Right lobe of liver (tissue), 6 donors: ENCODE results near the gene BRD3. TPM values are rescaled to one million over a fixed set of nuclear protein-coding genes. Genes with fewer than 3 reads are reported as not detected.

Source experiments
- ATAC-seq, 4 donors: fragments of 200-7000 bp; cut with Tn5 transposase; one replicate each; pipeline ENCODE4 v1.9.1; 2020; ENCODE audit warnings: mild to moderate bottlenecking in 4 of 4, moderate library complexity in 4 of 4
- DNase-seq, 3 donors: peaks; one replicate each; pipeline ENCODE4 v3.0.0-alpha.2; 2020
- H3K27ac ChIP-seq, 3 donors: fragments of 200-600 bp; one replicate each; pipeline ENCODE4 v1.8.0; 2022
- H3K27me3 ChIP-seq, 2 donors: fragments of 200-600 bp; one replicate each; pipeline ENCODE4 v1.8.0; 2022
- H3K36me3 ChIP-seq, 4 donors: fragments of 200-600 bp; sonication (generic) in 1 of 4; one replicate each; pipeline versions ENCODE4 v1.5.1 to v1.8.0; 2017 to 2022; ENCODE audit warnings: control low read depth in 1 of 4
- H3K4me1 ChIP-seq, 4 donors: fragments of 200-600 bp; sonication (generic) in 1 of 4; one replicate each; pipeline versions ENCODE4 v1.5.1 to v1.8.0; 2017 to 2022; ENCODE audit warnings: control low read depth in 1 of 4
- H3K4me3 ChIP-seq, 3 donors: fragments of 200-600 bp; one replicate each; pipeline ENCODE4 v1.8.0; 2022
- H3K9me3 ChIP-seq, 4 donors: fragments of 200-600 bp; sonication (generic) in 1 of 4; one replicate each; pipeline versions ENCODE4 v1.5.1 to v1.8.0; 2017 to 2022; ENCODE audit warnings: control low read depth in 1 of 4
- CTCF ChIP-seq, 4 donors: fragments of 200-600 bp in 3 of 4; fragments of 450-650 bp in 1 of 4; IDR thresholded peaks; one replicate each; pipeline versions ENCODE4 v1.5.1 to v1.8.0; 2016 to 2022; ENCODE audit warnings: antibody characterized with exemption in 4 of 4, mild to moderate bottlenecking in 2 of 4
- POLR2A ChIP-seq: fragments of 450-650 bp; IDR thresholded peaks from one replicate; pipeline ENCODE4 v1.6.1; 2017; ENCODE audit warnings: antibody characterized with exemption, mild to moderate bottlenecking
- WGBS: methylation state at CpG from one replicate; pipeline ENCODE4 v1.1.6; 2018; ENCODE audit warnings: low coverage, low lambda C conversion rate; ENCODE audit not compliant: insufficient coverage; ENCODE audit errors: missing lambda C conversion rate; 5-methylcytosine and 5-hydroxymethylcytosine counted together
- intact Hi-C, 2 donors: fragments of 100-400 bp; cut with DNase I; formaldehyde crosslinking; loops; one replicate each; pipeline versions ENCODE4 v1.11.2 to v1.14.1; 2022
- total RNA-seq, 6 experiments: library from RNA; depleted of rRNA in 2 of 6; stranded (reverse); fragments of >200 nt in 2 of 6; fragmentation: NEBNext Ultra II Directional in 3 of 6; extraction: Animal tissue kit (Norgen Biotek cat#: 25700) in 3 of 6; gene quantifications; one replicate each; pipeline versions ENCODE4 v1.1.0 to v1.2.4, GENCODE V29; 2016 to 2023
- donor health status: DM: no; HTN: yes; CAD: no.
- donor health status: DM: no; HTN: no; CAD: no.
- donor health status: DM: no; HTN: no; CAD: no.
- donor health status: DM: no; HTN: yes; CAD: no.
- donor health status: DM: no; HTN: yes; CAD: no.

The BRD3 gene
- total RNA-seq, 6 experiments from 2014 or later: 10.7 to 25.4 (median 21.1) TPM

GRCh38 chr9:134049772-134050588 is 17.8 kb downstream of the BRD3 start:
- Histone ChIP-seq H3K9me3 (no peaks in the 10 kb centered on the region), H3K4me1 (peaks cover 0 to 31% (median 12%) of the 10 kb centered on the region in 4 donors), H3K27me3 (no peaks in the 10 kb centered on the region), H3K36me3 (peaks cover 0 to 51% (median 19%) of the 10 kb centered on the region in 4 donors), H3K27ac (peak overlapping the region in 1 of 3 donors; percentile 10), H3K4me3 (no peak overlapping the region)
- intact Hi-C loops: no loop called here
- WGBS: 88% methylated on average over 13 of the region's 28 CpGs
- TF ChIP-seq POLR2A: no peak
- no peak for TF ChIP-seq CTCF (IDR thresholded peaks at IDR 0.05)
- ATAC-seq (no peak), DNase-seq (peak in 1 of 3 donors; percentile 49)

DNA sequence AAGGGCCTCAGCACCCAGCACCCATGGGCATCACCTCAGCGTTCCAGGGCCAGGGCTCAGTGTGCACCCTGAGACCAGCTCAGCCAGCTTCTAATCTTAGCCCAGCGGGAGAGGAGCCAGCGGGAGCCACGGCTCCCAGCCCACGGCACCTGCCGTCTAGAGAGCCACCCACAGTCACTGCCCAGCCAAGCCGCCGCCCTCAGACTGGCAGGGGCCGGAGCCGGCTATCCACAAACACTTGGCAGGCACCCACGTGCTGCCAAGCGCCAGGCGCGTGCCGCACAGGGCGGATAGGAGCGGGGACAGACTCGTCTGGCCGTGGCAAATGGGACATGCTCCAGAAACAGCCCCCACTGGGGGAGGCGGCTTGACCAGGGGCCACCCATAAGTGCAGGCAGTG is 18.6 kb downstream of the BRD3 start:
- H3K4me1 ChIP-seq: peaks cover 0 to 27% (median 10%) of the 10 kb centered on the region in 4 donors
- TF ChIP-seq POLR2A: no peak
- TF ChIP-seq CTCF (IDR thresholded peaks at IDR 0.05): no peak
- WGBS: 28% methylated on average over 2 of the region's 20 CpGs
- intact Hi-C loops: no loop called here
- H3K4me3 ChIP-seq: no peak overlapping the region
- no peaks in the 10 kb centered on the region for H3K9me3 ChIP-seq
- H3K27me3 ChIP-seq: no peaks in the 10 kb centered on the region
- peaks cover 0 to 53% (median 19%) of the 10 kb centered on the region in 4 donors for H3K36me3 ChIP-seq
- peak overlapping the region in 1 of 3 donors; percentile 10 for H3K27ac ChIP-seq
- peak; percentile 77 to 85 (median 81) for ATAC-seq
- DNase-seq: peak; percentile 79 to 93 (median 91)

DNA sequence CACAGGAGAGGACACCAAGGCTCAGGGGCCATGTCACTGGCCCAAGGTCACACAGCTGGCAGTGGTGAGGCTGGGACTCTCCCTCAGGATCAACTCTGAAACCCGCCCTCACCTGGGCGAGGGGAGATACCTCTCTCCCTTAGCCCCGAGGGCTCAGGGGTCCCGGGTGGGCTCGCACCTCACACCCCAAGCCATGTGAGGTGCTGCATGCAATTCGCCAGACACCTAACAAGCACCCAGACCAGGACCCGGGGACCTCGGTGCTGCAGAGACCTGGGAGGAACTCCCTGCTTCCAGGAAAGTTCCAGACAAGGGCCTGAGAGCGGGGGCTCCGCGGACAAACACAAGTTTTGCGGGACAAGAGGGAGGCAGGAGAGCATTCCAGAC is 19.3 kb downstream of the BRD3 start:
- Histone ChIP-seq H3K4me3 (no peak overlapping the region), H3K4me1 (peaks cover 0 to 34% (median 10%) of the 10 kb centered on the region in 4 donors), H3K27ac (no peak overlapping the region), H3K9me3 (no peaks in the 10 kb centered on the region), H3K36me3 (peaks cover 0 to 53% (median 19%) of the 10 kb centered on the region in 4 donors), H3K27me3 (no peaks in the 10 kb centered on the region)
- ATAC-seq (no peak), DNase-seq (no peak)
- WGBS: no CpG with 5 or more reads among the region's 12 CpGs
- TF ChIP-seq POLR2A: no peak
- no peak for TF ChIP-seq CTCF (IDR thresholded peaks at IDR 0.05)
- intact Hi-C loops: no loop called here

GRCh38 chr9:134047868-134048581 is 19.8 kb downstream of the BRD3 start:
- no peaks in the 10 kb centered on the region for H3K9me3 ChIP-seq
- no peak overlapping the region for H3K4me3 ChIP-seq
- no CpG with 5 or more reads among the region's 53 CpGs for WGBS
- H3K27me3 ChIP-seq: no peaks in the 10 kb centered on the region
- ATAC-seq (no peak), DNase-seq (no peak)
- H3K4me1 ChIP-seq: peaks cover 0 to 38% (median 10%) of the 10 kb centered on the region in 4 donors
- TF ChIP-seq CTCF (IDR thresholded peaks at IDR 0.05): no peak
- no peak for TF ChIP-seq POLR2A
- H3K27ac ChIP-seq: no peak overlapping the region
- peaks cover 0 to 51% (median 18%) of the 10 kb centered on the region in 4 donors for H3K36me3 ChIP-seq
- intact Hi-C loops: no loop called here
